ENCODE data around the gene TUT7. TPM values are rescaled to one million over a fixed set of nuclear protein-coding genes. Genes with fewer than 3 reads are reported as not detected.

The TUT7 gene
- total and polyA plus RNA-seq, 2 of the 4 experiments (the other 2 are of a cell fraction): 13.3 to 33.3 TPM

- no peaks in the 10 kb centered on the region for H4K20me1 ChIP-seq (ENCODE audit: insufficient read depth, low read length)
- H2BK5ac ChIP-seq (ENCODE audit: low read depth, low read length, poor library complexity, severe bottlenecking): no peak overlapping the region
- CTCF ChIA-PET: no interaction called here
- H3K4me3 ChIP-seq (ENCODE audit: insufficient read depth, low read depth, low read length): no peak overlapping the region
- H2AK9ac ChIP-seq (replicated peaks; ENCODE audit: low read depth, low read length, poor library complexity): no peak overlapping the region
- no peak overlapping the region for H3K14ac ChIP-seq (replicated peaks; ENCODE audit: low read depth, low read length)
- no peak overlapping the region for H2BK120ac ChIP-seq (ENCODE audit: low read depth, low read length)
- no TSS peak for BruUV-seq (replicated peaks)
- dilution Hi-C loops (cut with HindIII; ENCODE audit: low sequenced_read_pairs, unreplicated experiment) (no loop called here), intact Hi-C loops (cut with micrococcal nuclease) (no loop called here), in situ Hi-C loops (cut with MboI; ENCODE audit: low sequenced_read_pairs) (no loop called here)
- POLR2A ChIA-PET (ENCODE audit: unreplicated experiment): no interaction called here
- H3K27ac ChIP-seq (ENCODE audit: insufficient read depth, low read length): no peak overlapping the region
- peaks cover 28% of the 10 kb centered on the region for H3K36me3 ChIP-seq (ENCODE audit: control insufficient read depth, insufficient read depth, low read length)
- no peaks in the 10 kb centered on the region for H3K9me1 ChIP-seq (ENCODE audit: insufficient read depth, low read length)
- H3K27me3 ChIP-seq (ENCODE audit: control insufficient read depth, insufficient read depth, low read length): no peaks in the 10 kb centered on the region
- no peak for ATAC-seq (ENCODE audit: low read depth)
- no peak overlapping the region for H3K4ac ChIP-seq (ENCODE audit: low read depth, low read length)
- H3K56ac ChIP-seq (ENCODE audit: extremely low read depth, insufficient read depth, low read length): no peak overlapping the region
- no peak overlapping the region for H4K8ac ChIP-seq (ENCODE audit: low read depth in 2 of 2, low read length in 2 of 2)
- H2BK15ac ChIP-seq (ENCODE audit: low read depth, low read length): no peak overlapping the region
- no peak overlapping the region for H3K18ac ChIP-seq (ENCODE audit: low read depth, low read length)
- peaks cover 6% of the 10 kb centered on the region for H3K4me1 ChIP-seq (ENCODE audit: control insufficient read depth, insufficient read depth, low read length)
- H3K9me3 ChIP-seq (ENCODE audit: control insufficient read depth, insufficient read depth, low read length): no peaks in the 10 kb centered on the region
- WGBS, 2 experiments (ENCODE audit: extremely low coverage in 2 of 2, insufficient read length in 1 of 2): no CpG with 5 or more reads among the region's 5 CpGs
- H2AFZ ChIP-seq (replicated peaks; ENCODE audit: low read length, poor library complexity): no peak overlapping the region
- no peak overlapping the region for H3K23ac ChIP-seq (ENCODE audit: low read depth, low read length)
- DNase-seq: no peak
- peaks cover 8 to 13% of the 10 kb centered on the region in 2 experiments; a peak in 3 of 4 replicates for H3K79me1 ChIP-seq (ENCODE audit: low read depth in 1 of 2, low read length in 2 of 2)
- no peak overlapping the region for H2BK20ac ChIP-seq (ENCODE audit: low read depth, low read length)
- no peak overlapping the region for H4K5ac ChIP-seq (ENCODE audit: low read depth, low read length)
- no peak overlapping the region for H2AK5ac ChIP-seq (ENCODE audit: low read depth, low read length)
- H3K9ac ChIP-seq (ENCODE audit: low read depth, low read length): no peak overlapping the region
- TF ChIP-seq RCOR1 (IDR thresholded peaks at IDR 0.05; ENCODE audit: insufficient replicate concordance, low read length) (no peak), POLR2A (IDR thresholded peaks at IDR 0.05; ENCODE audit: low read depth, low read length) (no peak), CHD1 (IDR thresholded peaks at IDR 0.05; ENCODE audit: low read depth, low read length) (no peak), MAFK (IDR thresholded peaks at IDR 0.05; ENCODE audit: low read depth, low read length) (no peak), MAZ (IDR thresholded peaks at IDR 0.05; ENCODE audit: borderline replicate concordance, low read depth, low read length) (no peak), NFE2L2 (IDR thresholded peaks at IDR 0.05; ENCODE audit: low read depth, low read length) (no peak), FOS (IDR thresholded peaks at IDR 0.05; ENCODE audit: low read depth, low read length) (no peak), CTCF (conservative IDR thresholded peaks at IDR 0.05; ENCODE audit: low read depth, low read length) (no peak), MXI1 (IDR thresholded peaks at IDR 0.05; ENCODE audit: borderline replicate concordance, low read depth, low read length) (no peak), CEBPB (IDR thresholded peaks at IDR 0.05; ENCODE audit: low read depth, low read length) (no peak), RFX5 (IDR thresholded peaks at IDR 0.05; ENCODE audit: low read depth, low read length) (no peak), RAD21 (IDR thresholded peaks at IDR 0.05; ENCODE audit: low read length) (no peak), BHLHE40 (IDR thresholded peaks at IDR 0.05; ENCODE audit: low read depth, low read length) (no peak), SMC3 (IDR thresholded peaks at IDR 0.05; ENCODE audit: low read depth, low read length) (no peak)
- TF ChIP-seq, protein P1, sequence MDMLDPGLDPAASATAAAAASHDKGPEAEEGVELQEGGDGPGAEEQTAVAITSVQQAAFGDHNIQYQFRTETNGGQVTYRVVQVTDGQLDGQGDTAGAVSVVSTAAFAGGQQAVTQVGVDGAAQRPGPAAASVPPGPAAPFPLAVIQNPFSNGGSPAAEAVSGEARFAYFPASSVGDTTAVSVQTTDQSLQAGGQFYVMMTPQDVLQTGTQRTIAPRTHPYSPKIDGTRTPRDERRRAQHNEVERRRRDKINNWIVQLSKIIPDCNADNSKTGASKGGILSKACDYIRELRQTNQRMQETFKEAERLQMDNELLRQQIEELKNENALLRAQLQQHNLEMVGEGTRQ (IDR thresholded peaks at IDR 0.05; ENCODE audit: low read depth, low read length): no peak
- TF ChIP-seq, protein P2, sequence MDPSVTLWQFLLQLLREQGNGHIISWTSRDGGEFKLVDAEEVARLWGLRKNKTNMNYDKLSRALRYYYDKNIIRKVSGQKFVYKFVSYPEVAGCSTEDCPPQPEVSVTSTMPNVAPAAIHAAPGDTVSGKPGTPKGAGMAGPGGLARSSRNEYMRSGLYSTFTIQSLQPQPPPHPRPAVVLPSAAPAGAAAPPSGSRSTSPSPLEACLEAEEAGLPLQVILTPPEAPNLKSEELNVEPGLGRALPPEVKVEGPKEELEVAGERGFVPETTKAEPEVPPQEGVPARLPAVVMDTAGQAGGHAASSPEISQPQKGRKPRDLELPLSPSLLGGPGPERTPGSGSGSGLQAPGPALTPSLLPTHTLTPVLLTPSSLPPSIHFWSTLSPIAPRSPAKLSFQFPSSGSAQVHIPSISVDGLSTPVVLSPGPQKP (IDR thresholded peaks at IDR 0.05; ENCODE audit: borderline replicate concordance, low read depth, low read length): no peak
- H3K4me2 ChIP-seq (ENCODE audit: low read depth, low read length): no peak overlapping the region
- no peak overlapping the region for H4K91ac ChIP-seq (ENCODE audit: insufficient read depth, low read depth, low read length)
Observed at GRCh38 chr9:86330186-86330585, 24.0 kb downstream of the TUT7 start.
